GM19193 (cell line): Measurements from ENCODE around the gene KCNA2.

Source experiments
- POLR2A ChIP-seq: IDR thresholded peaks from 4 replicates; pipeline ENCODE4 v1.6.1; 2011; ENCODE audit not compliant: insufficient read depth, insufficient read length; ENCODE audit errors: extremely low read depth

Gene KCNA2

DNA sequence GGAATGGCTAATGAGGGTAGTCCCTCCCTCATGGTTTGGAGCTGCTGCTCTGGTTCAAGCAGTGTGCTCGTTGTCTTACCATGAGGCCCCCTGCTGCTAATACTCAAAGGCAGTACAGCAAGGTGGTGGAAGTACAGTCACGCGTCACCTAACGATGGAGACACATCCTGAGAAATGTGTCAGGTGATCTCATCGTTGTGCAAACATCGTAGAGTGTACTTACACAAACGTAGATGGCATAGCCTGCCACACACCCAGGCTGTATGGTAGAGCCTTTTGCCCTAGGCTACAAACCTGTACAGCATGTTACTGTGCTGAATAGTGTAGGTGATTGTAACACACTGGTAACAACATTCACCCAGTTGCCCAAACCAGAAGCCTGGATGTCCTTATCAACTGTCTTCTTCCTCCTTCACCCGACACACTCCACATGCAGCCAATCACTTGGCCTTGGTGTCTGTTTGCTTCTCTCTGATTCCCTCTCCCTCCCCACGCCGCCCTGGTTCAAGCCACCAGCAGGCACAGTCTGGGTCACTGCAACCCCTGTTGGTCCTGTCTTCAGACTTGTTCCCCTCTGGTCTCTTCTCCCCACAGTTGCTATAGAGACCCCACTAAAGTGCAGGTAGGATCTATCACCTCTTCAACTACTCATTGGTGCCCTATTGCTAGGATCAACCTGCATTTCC lies 6.0 kb upstream of the KCNA2 start:
- TF ChIP-seq POLR2A, result no peak

- TF ChIP-seq POLR2A, result no peak
These were observed 4.6 kb upstream of the KCNA2 start for GRCh38 chr1:110610696-110611286.

GRCh38 chr1:110610084-110610483 lies 3.9 kb upstream of the KCNA2 start:
- TF ChIP-seq POLR2A, result no peak

DNA sequence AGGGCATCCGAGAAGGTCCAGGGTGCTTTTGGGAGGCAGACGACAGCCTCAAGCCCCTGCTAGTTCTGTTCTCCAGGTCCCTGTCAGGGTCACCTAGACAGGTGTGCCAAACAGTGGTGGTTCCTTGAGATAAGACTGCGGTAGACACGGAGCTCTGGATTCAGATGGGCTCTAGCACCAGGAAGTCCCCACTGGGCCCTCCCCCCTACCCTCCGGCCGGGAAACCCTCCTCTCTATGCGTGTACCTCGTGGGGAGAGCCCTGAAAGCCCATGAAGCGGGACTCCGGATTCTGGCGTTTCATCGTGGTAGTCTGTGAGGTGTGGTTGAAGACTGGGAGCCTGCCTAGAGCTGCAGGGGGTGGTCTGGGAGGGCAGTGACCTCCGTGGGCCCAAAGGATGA lies 2.1 kb upstream of the KCNA2 start:
- no peak for TF ChIP-seq POLR2A

- no peak for TF ChIP-seq POLR2A
These were observed 1.5 kb upstream of the KCNA2 start for GRCh38 chr1:110607536-110608230.

- TF ChIP-seq POLR2A, result no peak
These were observed 738 bp upstream of the KCNA2 start for GRCh38 chr1:110606657-110607535.

- no peak for TF ChIP-seq POLR2A
These were observed 712 bp downstream of the KCNA2 start for GRCh38 chr1:110605446-110605845.

GRCh38 chr1:110604586-110605148 lies 1.5 kb downstream of the KCNA2 start:
- no peak for TF ChIP-seq POLR2A

- TF ChIP-seq POLR2A, result no peak
These were observed 3.1 kb downstream of the KCNA2 start for GRCh38 chr1:110603058-110603457.

- TF ChIP-seq POLR2A, result no peak
These were observed 3.7 kb downstream of the KCNA2 start for GRCh38 chr1:110602466-110602865.

DNA sequence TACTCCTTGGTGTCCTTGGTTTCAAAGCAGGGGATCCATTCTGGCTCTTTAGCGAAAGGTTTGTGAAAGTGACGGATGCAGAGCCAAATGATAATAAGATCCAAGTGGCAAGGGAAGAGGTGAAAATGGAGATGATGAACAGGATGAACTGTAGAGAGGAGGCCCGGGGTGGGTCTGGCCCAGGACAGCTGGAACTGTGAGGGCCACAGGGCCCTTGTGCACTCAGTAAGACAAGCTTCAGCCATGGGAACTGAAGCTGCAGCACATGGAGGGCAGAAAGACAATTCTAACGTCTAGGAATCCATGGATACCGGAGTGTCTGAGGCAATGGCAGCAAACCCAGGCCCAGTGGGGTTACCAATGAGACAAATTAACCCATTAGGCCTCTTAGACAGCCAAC lies 4.8 kb downstream of the KCNA2 start:
- no peak for TF ChIP-seq POLR2A

DNA sequence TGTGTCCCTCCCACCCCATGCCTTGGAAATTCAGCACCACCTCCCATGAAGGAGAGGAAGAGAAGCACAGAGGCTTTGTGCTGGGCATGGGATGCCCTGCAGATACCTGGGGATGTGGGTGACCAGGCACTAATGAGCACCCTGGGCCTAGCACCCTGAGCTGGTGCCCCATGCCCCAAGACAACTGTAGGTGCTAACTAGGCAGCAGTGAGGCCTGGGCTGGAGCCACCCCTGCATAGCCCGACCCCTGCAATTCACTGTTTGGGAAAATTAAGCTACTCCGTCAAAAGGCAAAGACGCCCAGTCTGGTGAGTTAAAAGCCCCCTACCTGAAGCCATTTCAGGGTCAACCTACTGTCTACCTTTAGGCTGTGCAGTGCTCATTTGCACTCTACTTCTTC lies 5.4 kb downstream of the KCNA2 start:
- TF ChIP-seq POLR2A, result no peak

- no peak for TF ChIP-seq POLR2A
These were observed 8.2 kb downstream of the KCNA2 start for GRCh38 chr1:110597966-110598365.

- TF ChIP-seq POLR2A, result no peak
These were observed 9.8 kb downstream of the KCNA2 start for GRCh38 chr1:110596312-110596711.

DNA sequence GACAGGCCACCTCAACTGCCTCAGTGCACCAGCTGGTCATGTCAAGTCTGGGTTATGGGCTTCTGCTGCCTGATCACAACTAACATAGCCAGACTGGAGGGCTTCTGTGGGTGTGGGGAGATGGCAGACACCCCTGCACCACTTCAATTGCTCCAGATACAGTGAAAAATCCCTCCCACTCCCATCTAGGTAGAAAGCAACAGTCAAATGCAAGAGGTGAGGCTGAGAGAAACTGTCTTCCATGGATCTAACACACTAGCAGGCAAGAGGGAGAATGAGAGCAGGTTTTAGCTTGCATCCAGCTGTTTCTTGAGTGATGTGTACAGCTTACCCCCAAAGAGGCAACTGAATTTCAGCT lies 10.8 kb downstream of the KCNA2 start:
- TF ChIP-seq POLR2A, result no peak

GRCh38 chr1:110594456-110595352 lies 11.5 kb downstream of the KCNA2 start:
- TF ChIP-seq POLR2A, result no peak
